HG03039 (cell line): ENCODE measurements around the gene BPTF.
A peak's percentile ranks its signal among the peaks of the same experiment; 100 is the strongest.
"Not testable (repeated sequence)": the region's sequence is repeated elsewhere in the genome, so short reads cannot be mapped to it uniquely, and the experiment has no call there.

ENCODE experiments used
- ATAC-seq: cut with Tn5 transposase; IDR thresholded peaks from one replicate; pipeline ENCODE4 v1.9.1; 2021; ENCODE audit warnings: mild to moderate bottlenecking, moderate library complexity; ENCODE audit not compliant: unreplicated experiment

The BPTF gene

GRCh38 chr17:67824735-67825626, at the start of gene BPTF:
TSS of gene BPTF (plus strand) at chr17:67825503. CDS start at chr17:67825725, 222 bp downstream.
- ATAC-seq: peak; percentile 79

GRCh38 chr17:67779098-67779672, 46.1 kb upstream of the BPTF start:
- ATAC-seq: no peak

- ATAC-seq: no peak
Measured at GRCh38 chr17:67784364-67785121, 40.8 kb upstream of the BPTF start.

GRCh38 chr17:67785122-67785477, 40.2 kb upstream of the BPTF start:
- ATAC-seq: no peak

- no peak for ATAC-seq
Measured at GRCh38 chr17:67785504-67785903, 39.8 kb upstream of the BPTF start.

- no peak for ATAC-seq
Measured at GRCh38 chr17:67800495-67800928, 24.8 kb upstream of the BPTF start.

- no peak for ATAC-seq
Measured at GRCh38 chr17:67801626-67802175, 23.6 kb upstream of the BPTF start.

GRCh38 chr17:67810464-67810863, 14.8 kb upstream of the BPTF start:
- ATAC-seq: no peak

GRCh38 chr17:67812380-67812779, 12.9 kb upstream of the BPTF start:
- not testable (repeated sequence) for ATAC-seq

GRCh38 chr17:67813803-67814180, 11.5 kb upstream of the BPTF start:
- ATAC-seq: no peak

- peak; percentile 37 for ATAC-seq
Measured at GRCh38 chr17:67818110-67819002, 6.9 kb upstream of the BPTF start.

GRCh38 chr17:67819722-67820121, 5.6 kb upstream of the BPTF start:
- no peak for ATAC-seq

GRCh38 chr17:67821871-67822367, 3.4 kb upstream of the BPTF start:
- no peak for ATAC-seq

GRCh38 chr17:67825627-67826601, 611 bp downstream of the BPTF start:
- peak; percentile 29 for ATAC-seq

- no peak for ATAC-seq
Measured at GRCh38 chr17:67829331-67829730, 4.0 kb downstream of the BPTF start.

GRCh38 chr17:67830440-67830839, 5.1 kb downstream of the BPTF start:
- no peak for ATAC-seq

GRCh38 chr17:67831268-67831667, 6.0 kb downstream of the BPTF start:
- no peak for ATAC-seq

GRCh38 chr17:67833134-67833533, 7.8 kb downstream of the BPTF start:
- no peak for ATAC-seq
